HG03135 (cell line): ENCODE data around the gene CD3G.
A peak's percentile ranks its signal among the peaks of the same experiment; 100 is the strongest.
"Not testable (repeated sequence)": the region's sequence is repeated elsewhere in the genome, so short reads cannot be mapped to it uniquely, and the experiment has no call there.

Experiments used
- ATAC-seq: cut with Tn5 transposase; IDR thresholded peaks from one replicate; pipeline ENCODE4 v1.9.1; 2021; ENCODE audit warnings: mild to moderate bottlenecking, moderate library complexity; ENCODE audit not compliant: unreplicated experiment

The CD3G gene

DNA sequence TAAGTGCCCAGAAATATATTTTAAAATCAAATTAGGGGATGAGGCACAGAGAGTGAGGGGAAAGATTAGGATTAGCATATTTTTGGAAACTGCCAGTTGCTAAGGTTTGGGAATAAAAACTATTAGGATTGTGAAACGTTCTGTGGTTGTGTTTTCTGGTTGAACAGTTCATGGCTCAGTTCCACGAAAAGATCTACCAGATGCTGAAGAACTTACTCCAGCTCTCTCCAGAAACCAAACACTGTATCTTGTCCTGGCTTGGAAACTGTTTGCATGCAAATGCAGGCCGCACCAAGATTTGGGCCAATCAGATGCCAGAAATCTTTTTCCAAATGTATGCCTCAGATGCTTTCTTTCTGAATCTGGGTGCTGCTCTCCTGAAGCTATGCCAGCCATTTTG is 30.6 kb downstream of the CD3G start:
- ATAC-seq, result no peak

GRCh38 chr11:118375978-118376377 is 31.8 kb downstream of the CD3G start:
- ATAC-seq, result no peak

DNA sequence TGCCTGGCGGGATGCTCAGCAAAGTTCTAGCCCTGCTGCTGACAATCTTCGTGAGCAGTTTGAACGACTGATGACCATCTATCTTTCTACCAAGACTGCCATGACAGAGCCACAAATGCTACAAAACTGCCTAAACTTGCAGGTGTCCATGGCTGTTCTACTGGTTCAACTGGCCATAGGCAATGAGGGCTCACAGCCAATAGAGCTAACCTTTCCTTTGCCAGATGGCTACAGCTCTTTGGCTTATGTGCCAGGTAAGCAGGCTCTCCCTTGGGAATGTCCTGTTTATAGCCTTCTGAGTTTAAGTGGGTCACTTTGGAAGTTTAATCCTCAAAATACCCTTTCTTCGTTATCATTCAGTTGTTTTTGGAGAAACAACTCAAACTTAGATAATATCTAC is 35.4 kb downstream of the CD3G start:
- ATAC-seq, result no peak

DNA sequence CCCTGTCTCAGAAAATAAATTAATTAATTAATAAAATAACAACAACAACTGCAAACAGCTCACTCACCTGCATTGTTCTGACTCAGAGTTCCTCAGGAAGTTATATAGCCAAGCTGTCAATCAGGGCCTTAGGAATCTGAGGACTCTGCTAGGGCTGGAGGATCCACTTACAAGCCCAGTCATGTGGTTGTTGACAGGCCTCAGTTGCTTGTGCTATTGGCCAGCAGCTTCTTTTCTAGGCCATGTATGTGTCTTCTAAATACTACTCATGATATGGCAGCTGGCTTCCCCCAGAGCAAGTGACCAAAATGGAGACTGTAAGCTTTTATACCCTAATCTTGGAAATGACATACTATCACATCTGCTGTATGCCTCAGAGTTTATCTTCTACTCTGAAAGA is 36.4 kb downstream of the CD3G start:
- no peak for ATAC-seq

- no peak for ATAC-seq
Measured at GRCh38 chr11:118382954-118383353, 38.8 kb downstream of the CD3G start.

DNA sequence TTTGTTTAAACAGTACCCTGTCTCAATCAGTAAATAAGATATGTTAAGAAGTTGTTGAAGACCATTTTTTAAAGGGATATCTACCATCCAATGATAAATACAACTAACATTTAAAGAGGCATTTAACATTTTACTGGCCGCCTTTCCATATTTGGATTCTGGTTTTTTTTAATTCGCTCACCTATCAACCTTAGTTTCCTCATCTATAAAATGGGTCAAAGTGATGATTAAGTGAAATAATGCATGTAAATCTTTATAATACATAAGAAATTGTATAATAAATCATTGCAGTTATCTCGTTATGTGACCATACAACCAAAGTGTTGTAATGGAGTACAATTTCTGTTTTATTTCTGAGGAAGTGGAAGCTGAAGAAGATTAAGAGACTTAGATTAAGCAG is 39.5 kb downstream of the CD3G start:
- ATAC-seq, result no peak

- ATAC-seq, result no peak
Measured at GRCh38 chr11:118396097-118396501, 52.0 kb downstream of the CD3G start.

DNA sequence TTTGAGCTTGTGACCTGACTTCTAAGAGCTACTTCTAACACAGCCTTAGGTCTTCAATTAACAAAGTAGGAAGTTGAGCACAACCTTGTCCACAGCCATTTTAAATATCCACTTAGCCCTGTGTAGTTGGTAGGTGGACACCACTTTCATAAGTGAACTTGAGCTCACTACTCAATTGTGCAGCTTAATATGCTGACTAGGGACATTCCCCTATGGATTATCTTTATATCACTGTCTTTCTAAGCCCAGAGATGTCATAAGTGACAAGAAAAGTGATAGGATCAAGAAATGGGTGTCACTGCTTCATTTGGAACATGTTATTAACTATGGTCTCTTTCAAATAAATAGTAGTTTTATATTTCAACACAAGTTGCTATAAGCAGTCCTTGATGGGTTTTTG is 53.3 kb downstream of the CD3G start:
- no peak for ATAC-seq

GRCh38 chr11:118398791-118399559 is 54.8 kb downstream of the CD3G start:
- peak; percentile 44 for ATAC-seq

GRCh38 chr11:118401151-118401879 is 57.2 kb downstream of the CD3G start, which contains the start of gene ATP5MG:
Gene ATP5MG (plus strand): TSS chr11:118401606. CDS start chr11:118401666, 60 bp downstream.
- peak; percentile 53 for ATAC-seq

- peak; percentile 11 for ATAC-seq
Measured at GRCh38 chr11:118401880-118402590, 57.9 kb downstream of the CD3G start.

- not testable (repeated sequence) for ATAC-seq
Measured at GRCh38 chr11:118402594-118402993, 58.5 kb downstream of the CD3G start.
